Measurements from ENCODE around the gene ASAP2.

GRCh38 chr2:9228088-9228751, 21.6 kb downstream of the ASAP2 start:
- TF ChIP-seq POLR2G (IDR thresholded peaks at IDR 0.05; ENCODE audit: low read depth, low read length) (no peak), CTCF (IDR thresholded peaks at IDR 0.05 in 2 of 3, conservative IDR thresholded peaks at IDR 0.05 in 1 of 3; ENCODE audit: insufficient read depth in 2 of 3, low read depth in 1 of 3, low read length in 3 of 3) (no peak), CBX2 (IDR thresholded peaks at IDR 0.05; ENCODE audit: insufficient read depth, low read length, poor library complexity, severe bottlenecking) (no peak), FOS (IDR thresholded peaks at IDR 0.05; ENCODE audit: extremely low read depth, insufficient read length) (no peak), MAZ (CRISPR knock-in tag; conservative IDR thresholded peaks at IDR 0.05 in 1 of 2, IDR thresholded peaks at IDR 0.05 in 1 of 2) (no peak), E2F8 (IDR thresholded peaks at IDR 0.05; ENCODE audit: low read depth, partially characterized antibody) (no peak), EZH2 (IDR thresholded peaks at IDR 0.05; ENCODE audit: borderline replicate concordance, low read depth, low read length) (no peak), ZNF263 (CRISPR knock-in tag; IDR thresholded peaks at IDR 0.05; ENCODE audit: borderline replicate concordance) (no peak), ZNF274 (IDR thresholded peaks at IDR 0.05; ENCODE audit: borderline replicate concordance, low read depth, low read length) (no peak), SPI1 (IDR thresholded peaks at IDR 0.05; ENCODE audit: borderline replicate concordance, low read depth, low read length) (no peak), POLR2AphosphoS5 (IDR thresholded peaks at IDR 0.05; ENCODE audit: control insufficient read depth, insufficient read depth, low read depth, low read length) (no peak), CBX3 (IDR thresholded peaks at IDR 0.05; ENCODE audit: borderline replicate concordance in 1 of 2, low read length in 2 of 2) (no peak)
